GM23338 (cell line): ENCODE data around the gene PSMC3.

Source experiments
- CREB1 ChIP-seq: fragments of 250-450 bp; sonication (Bioruptor Pico); IDR thresholded peaks from 2 replicates; pipeline ENCODE4 v1.5.0; 2020; ENCODE audit warnings: low read depth, mild to moderate bottlenecking, moderate library complexity
- CTCF ChIP-seq, 2 experiments: fragments of 200-600 bp in 1 of 2; sonication (generic) in 1 of 2; conservative IDR thresholded peaks; 2 replicates each; pipeline versions ENCODE4 v1.5.1 to v1.6.1; 2016 to 2017; ENCODE audit warnings: antibody characterized with exemption in 2 of 2, low read depth in 2 of 2, mild to moderate bottlenecking in 2 of 2, moderate library complexity in 1 of 2
- EZH2 ChIP-seq: fragments of 200-600 bp; sonication (generic); IDR thresholded peaks from one replicate; pipeline ENCODE4 v1.8.0; 2017; ENCODE audit warnings: antibody characterized with exemption, mild to moderate bottlenecking, low read depth; ENCODE audit not compliant: unreplicated experiment
- EZH2phosphoT487 ChIP-seq: fragments of 200-600 bp; sonication (generic); IDR thresholded peaks from one replicate; pipeline ENCODE4 v1.8.1; 2018; ENCODE audit warnings: antibody characterized with exemption; ENCODE audit not compliant: unreplicated experiment
- JUNB ChIP-seq: IDR thresholded peaks from one replicate; pipeline ENCODE4 v1.6.1; 2016; ENCODE audit warnings: antibody characterized with exemption; ENCODE audit not compliant: unreplicated experiment
- POLR2AphosphoS5 ChIP-seq: IDR thresholded peaks from 2 replicates; pipeline ENCODE4 v1.6.1; 2016; ENCODE audit warnings: antibody characterized with exemption, low read depth
- REST ChIP-seq: IDR thresholded peaks from one replicate; pipeline ENCODE4 v1.6.1; 2018; ENCODE audit warnings: antibody characterized with exemption; ENCODE audit not compliant: unreplicated experiment
- STAT1 ChIP-seq: IDR thresholded peaks from one replicate; pipeline ENCODE4 v1.6.1; 2016; ENCODE audit warnings: antibody characterized with exemption; ENCODE audit not compliant: unreplicated experiment
- ZNF114 ChIP-seq: fragments of 250-450 bp; sonication (Bioruptor Pico); IDR thresholded peaks from 2 replicates; pipeline ENCODE4 v1.5.0; 2020; ENCODE audit warnings: mild to moderate bottlenecking, moderate library complexity
- ZNF331 ChIP-seq: fragments of 250-450 bp; sonication (Bioruptor Pico); IDR thresholded peaks from 2 replicates; pipeline ENCODE4 v1.5.0; 2020; ENCODE audit warnings: low read depth, mild to moderate bottlenecking, moderate library complexity
- TF ChIP-seq, protein P1 (sequence below): fragments of 250-450 bp; sonication (Bioruptor Pico); IDR thresholded peaks from 2 replicates; pipeline ENCODE4 v1.5.0; 2020; ENCODE audit warnings: mild to moderate bottlenecking, moderate library complexity

DNA sequence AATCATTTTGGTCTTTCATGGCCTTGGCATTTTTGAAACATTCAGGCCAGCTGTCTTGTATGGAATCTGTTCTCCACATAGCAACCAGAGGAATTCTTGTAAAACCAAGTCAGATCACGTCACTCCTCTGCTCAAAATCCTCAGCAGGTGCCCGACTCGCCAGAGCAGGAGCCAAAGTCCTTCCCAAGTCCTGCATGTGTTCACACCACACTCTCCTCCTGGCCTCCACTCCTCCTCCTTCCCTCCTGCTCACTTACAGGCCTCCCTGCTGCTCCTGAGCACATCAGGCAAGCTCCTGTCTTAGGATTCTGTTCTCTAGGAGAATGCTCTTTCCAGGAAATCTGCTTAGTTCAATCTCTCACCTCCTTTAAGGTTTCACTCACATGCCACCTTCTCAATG lies 6.9 kb upstream of the PSMC3 start:
- no peak for TF ChIP-seq POLR2AphosphoS5
- no peak for TF ChIP-seq CREB1 (CRISPR knock-in tag)
- no peak for TF ChIP-seq CTCF (conservative IDR thresholded peaks at IDR 0.05; ENCODE audit: low read depth in 2 of 2)
- TF ChIP-seq ZNF114 (CRISPR knock-in tag): no peak
- no peak for TF ChIP-seq EZH2
- no peak for TF ChIP-seq EZH2phosphoT487
- no peak for TF ChIP-seq REST
- TF ChIP-seq, protein P1, sequence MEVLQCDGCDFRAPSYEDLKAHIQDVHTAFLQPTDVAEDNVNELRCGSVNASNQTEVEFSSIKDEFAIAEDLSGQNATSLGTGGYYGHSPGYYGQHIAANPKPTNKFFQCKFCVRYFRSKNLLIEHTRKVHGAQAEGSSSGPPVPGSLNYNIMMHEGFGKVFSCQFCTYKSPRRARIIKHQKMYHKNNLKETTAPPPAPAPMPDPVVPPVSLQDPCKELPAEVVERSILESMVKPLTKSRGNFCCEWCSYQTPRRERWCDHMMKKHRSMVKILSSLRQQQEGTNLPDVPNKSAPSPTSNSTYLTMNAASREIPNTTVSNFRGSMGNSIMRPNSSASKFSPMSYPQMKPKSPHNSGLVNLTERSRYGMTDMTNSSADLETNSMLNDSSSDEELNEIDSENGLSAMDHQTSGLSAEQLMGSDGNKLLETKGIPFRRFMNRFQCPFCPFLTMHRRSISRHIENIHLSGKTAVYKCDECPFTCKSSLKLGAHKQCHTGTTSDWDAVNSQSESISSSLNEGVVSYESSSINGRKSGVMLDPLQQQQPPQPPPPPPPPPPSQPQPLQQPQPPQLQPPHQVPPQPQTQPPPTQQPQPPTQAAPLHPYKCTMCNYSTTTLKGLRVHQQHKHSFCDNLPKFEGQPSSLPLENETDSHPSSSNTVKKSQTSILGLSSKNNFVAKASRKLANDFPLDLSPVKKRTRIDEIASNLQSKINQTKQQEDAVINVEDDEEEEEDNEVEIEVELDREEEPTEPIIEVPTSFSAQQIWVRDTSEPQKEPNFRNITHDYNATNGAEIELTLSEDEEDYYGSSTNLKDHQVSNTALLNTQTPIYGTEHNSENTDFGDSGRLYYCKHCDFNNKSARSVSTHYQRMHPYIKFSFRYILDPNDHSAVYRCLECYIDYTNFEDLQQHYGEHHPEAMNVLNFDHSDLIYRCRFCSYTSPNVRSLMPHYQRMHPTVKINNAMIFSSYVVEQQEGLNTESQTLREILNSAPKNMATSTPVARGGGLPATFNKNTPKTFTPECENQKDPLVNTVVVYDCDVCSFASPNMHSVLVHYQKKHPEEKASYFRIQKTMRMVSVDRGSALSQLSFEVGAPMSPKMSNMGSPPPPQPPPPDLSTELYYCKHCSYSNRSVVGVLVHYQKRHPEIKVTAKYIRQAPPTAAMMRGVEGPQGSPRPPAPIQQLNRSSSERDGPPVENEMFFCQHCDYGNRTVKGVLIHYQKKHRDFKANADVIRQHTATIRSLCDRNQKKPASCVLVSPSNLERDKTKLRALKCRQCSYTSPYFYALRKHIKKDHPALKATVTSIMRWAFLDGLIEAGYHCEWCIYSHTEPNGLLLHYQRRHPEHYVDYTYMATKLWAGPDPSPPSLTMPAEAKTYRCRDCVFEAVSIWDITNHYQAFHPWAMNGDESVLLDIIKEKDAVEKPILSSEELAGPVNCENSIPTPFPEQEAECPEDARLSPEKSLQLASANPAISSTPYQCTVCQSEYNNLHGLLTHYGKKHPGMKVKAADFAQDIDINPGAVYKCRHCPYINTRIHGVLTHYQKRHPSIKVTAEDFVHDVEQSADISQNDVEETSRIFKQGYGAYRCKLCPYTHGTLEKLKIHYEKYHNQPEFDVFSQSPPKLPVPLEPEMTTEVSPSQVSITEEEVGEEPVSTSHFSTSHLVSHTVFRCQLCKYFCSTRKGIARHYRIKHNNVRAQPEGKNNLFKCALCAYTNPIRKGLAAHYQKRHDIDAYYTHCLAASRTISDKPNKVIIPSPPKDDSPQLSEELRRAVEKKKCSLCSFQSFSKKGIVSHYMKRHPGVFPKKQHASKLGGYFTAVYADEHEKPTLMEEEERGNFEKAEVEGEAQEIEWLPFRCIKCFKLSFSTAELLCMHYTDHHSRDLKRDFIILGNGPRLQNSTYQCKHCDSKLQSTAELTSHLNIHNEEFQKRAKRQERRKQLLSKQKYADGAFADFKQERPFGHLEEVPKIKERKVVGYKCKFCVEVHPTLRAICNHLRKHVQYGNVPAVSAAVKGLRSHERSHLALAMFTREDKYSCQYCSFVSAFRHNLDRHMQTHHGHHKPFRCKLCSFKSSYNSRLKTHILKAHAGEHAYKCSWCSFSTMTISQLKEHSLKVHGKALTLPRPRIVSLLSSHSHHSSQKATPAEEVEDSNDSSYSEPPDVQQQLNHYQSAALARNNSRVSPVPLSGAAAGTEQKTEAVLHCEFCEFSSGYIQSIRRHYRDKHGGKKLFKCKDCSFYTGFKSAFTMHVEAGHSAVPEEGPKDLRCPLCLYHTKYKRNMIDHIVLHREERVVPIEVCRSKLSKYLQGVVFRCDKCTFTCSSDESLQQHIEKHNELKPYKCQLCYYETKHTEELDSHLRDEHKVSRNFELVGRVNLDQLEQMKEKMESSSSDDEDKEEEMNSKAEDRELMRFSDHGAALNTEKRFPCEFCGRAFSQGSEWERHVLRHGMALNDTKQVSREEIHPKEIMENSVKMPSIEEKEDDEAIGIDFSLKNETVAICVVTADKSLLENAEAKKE: no peak
- TF ChIP-seq STAT1: no peak
- TF ChIP-seq ZNF331 (CRISPR knock-in tag): no peak
- no peak for TF ChIP-seq JUNB
